ENCODE data around the gene COL24A1.

- TF ChIP-seq CTCF (IDR thresholded peaks at IDR 0.05; ENCODE audit: borderline replicate concordance, extremely low read depth, low read length, poor library complexity, severe bottlenecking), result no peak
- TF ChIP-seq EZH2 (IDR thresholded peaks at IDR 0.05; ENCODE audit: borderline replicate concordance, low read depth, low read length, severe bottlenecking), result no peak
These were observed 340.7 kb downstream of the COL24A1 start for GRCh38 chr1:85815906-85816305.
